ENCODE results near the gene GABARAPL1. TPM values are rescaled to one million over a fixed set of nuclear protein-coding genes. Genes with fewer than 3 reads are reported as not detected.
A peak's percentile ranks its signal among the peaks of the same experiment; 100 is the strongest.

Gene GABARAPL1
- polyA plus RNA-seq, 2 of the 4 experiments (the other 2 are of a cell fraction) = 35.9 to 46.2 TPM

GRCh38 chr12:10170216-10170615 lies 42.5 kb upstream of the GABARAPL1 start:
- no peak for TF ChIP-seq POLR2A (IDR thresholded peaks at IDR 0.05; ENCODE audit: low read length)
- TF ChIP-seq CEBPB (IDR thresholded peaks at IDR 0.05) = peak in 1 of 2 experiments; percentile 41; a peak in 1 of 4 replicates
- ATAC-seq (peak in 1 of 2 experiments; percentile 73; a peak in 3 of 6 replicates), FAIRE-seq (no peak), DNase-seq (ENCODE audit: low read depth in 1 of 2, low spot score in 1 of 2) (peak in 1 of 2 experiments; percentile 41)
- POLR2A ChIA-PET = no interaction called here
- CTCF ChIA-PET = interaction anchor here (0.7 to 1.3 kb wide), 3 partner anchors 10 to 17 kb away, joined by 3 to 6 read pairs (median 3); no protein-coding TSS in a partner anchor
- Histone ChIP-seq H3K4me2 (peak overlapping the region; percentile 55), H3K4me3 (no peak overlapping the region), H3K4me1 (peaks cover 27% of the 10 kb centered on the region; the same call in 2 of the 3 replicates), H3K9me3 (no peaks in the 10 kb centered on the region), H3K27ac (no peak overlapping the region)
- WGBS (ENCODE audit: missing lambda C conversion rate) = 57% methylated on average over 5 of the region's 5 CpGs

DNA sequence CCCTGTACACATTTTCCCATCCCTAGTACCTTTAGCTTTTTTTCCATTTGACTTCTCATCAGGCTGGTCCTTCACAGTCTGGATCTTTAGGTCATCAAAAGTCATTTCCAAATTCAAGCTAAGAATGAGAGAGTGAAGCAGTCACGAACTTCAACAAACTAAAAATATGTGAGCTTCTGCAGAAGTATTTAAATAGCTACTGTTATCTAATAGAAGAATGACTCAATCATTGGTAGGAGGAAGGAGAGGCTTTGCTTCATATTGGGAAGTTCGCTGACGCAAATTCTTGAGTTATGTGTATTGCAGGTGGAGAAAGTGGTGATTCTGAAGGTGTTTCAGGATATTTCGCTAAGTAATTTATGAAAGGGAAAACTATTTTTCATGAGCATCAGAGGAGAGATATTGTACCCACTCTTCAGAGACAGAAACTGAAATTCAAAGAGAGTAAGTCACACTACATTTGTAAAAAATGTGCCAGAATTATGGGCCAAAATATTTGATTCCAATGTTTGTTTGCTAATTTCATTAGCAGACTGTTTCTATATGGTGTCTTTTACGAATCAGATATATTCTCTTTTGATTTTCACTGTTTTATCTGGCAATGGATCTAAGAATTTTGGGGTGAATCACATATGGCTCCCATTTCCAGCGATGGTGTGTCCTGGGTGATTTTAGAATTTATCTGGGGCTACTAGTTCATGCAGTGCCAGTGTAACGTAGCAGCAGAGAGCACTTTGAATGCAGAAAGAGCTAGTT lies 40.5 kb upstream of the GABARAPL1 start, which contains the start of gene OLR1:
OLR1 (minus strand) TSS at position 160 of the 756 bp plus-strand sequence; CDS start at position 105, 55 bp downstream.
- H3K9me3 ChIP-seq = no peaks in the 10 kb centered on the region
- POLR2A ChIA-PET = interaction anchor here (1.5 kb wide), 1 partner anchor 19 kb away, joined by 5 read pairs; no protein-coding TSS in a partner anchor
- 33% methylated on average over 7 of the region's 7 CpGs for WGBS (ENCODE audit: missing lambda C conversion rate)
- CTCF ChIA-PET = interaction anchor here (0.6 to 2.1 kb wide), 4 partner anchors 10 to 484 kb away, joined by 3 to 10 read pairs (median 4); no protein-coding TSS in a partner anchor
- H3K4me3 ChIP-seq = no peak within 1 kb of the TSS
- TF ChIP-seq ZC3H11A (IDR thresholded peaks at IDR 0.05) = no peak
- TF ChIP-seq SMC3 (IDR thresholded peaks at IDR 0.05) = no peak
- no peak for TF ChIP-seq JUNB (IDR thresholded peaks at IDR 0.05)
- no peak for TF ChIP-seq POLR2AphosphoS2 (conservative IDR thresholded peaks at IDR 0.05; ENCODE audit: low read length)
- no peak for TF ChIP-seq TP53 (CRISPR knock-in tag; IDR thresholded peaks at IDR 0.05)
- no peak for TF ChIP-seq RAD21 (conservative IDR thresholded peaks at IDR 0.05 in 1 of 2, IDR thresholded peaks at IDR 0.05 in 1 of 2)
- TF ChIP-seq RFX5 (IDR thresholded peaks at IDR 0.05) = no peak
- no peak for TF ChIP-seq ZFP36 (IDR thresholded peaks at IDR 0.05; ENCODE audit: borderline replicate concordance, partially characterized antibody)
- no peak for TF ChIP-seq BHLHE40 (IDR thresholded peaks at IDR 0.05; ENCODE audit: low read depth, low read length)
- TF ChIP-seq HDAC2 (IDR thresholded peaks at IDR 0.05) = no peak
- no peak for TF ChIP-seq EHF (CRISPR knock-in tag; IDR thresholded peaks at IDR 0.05)
- TF ChIP-seq CBX2 (IDR thresholded peaks at IDR 0.05; ENCODE audit: borderline replicate concordance, low read depth) = no peak
- no peak for TF ChIP-seq HOXA7 (CRISPR knock-in tag; IDR thresholded peaks at IDR 0.05)
- no peak for TF ChIP-seq EHMT2 (IDR thresholded peaks at IDR 0.05; ENCODE audit: low read depth)
- TF ChIP-seq RARB (CRISPR knock-in tag; IDR thresholded peaks at IDR 0.05) = no peak
- TF ChIP-seq, protein P1, sequence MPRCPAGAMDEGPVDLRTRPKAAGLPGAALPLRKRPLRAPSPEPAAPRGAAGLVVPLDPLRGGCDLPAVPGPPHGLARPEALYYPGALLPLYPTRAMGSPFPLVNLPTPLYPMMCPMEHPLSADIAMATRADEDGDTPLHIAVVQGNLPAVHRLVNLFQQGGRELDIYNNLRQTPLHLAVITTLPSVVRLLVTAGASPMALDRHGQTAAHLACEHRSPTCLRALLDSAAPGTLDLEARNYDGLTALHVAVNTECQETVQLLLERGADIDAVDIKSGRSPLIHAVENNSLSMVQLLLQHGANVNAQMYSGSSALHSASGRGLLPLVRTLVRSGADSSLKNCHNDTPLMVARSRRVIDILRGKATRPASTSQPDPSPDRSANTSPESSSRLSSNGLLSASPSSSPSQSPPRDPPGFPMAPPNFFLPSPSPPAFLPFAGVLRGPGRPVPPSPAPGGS (IDR thresholded peaks at IDR 0.05) = no peak
- no peak for TF ChIP-seq MYC (IDR thresholded peaks at IDR 0.05; ENCODE audit: borderline replicate concordance, low read length)
- no peak for TF ChIP-seq ESRRA (IDR thresholded peaks at IDR 0.05; ENCODE audit: borderline replicate concordance, low read length)
- peak; percentile 63 for FAIRE-seq
- no peak for DNase-seq (ENCODE audit: low read depth in 1 of 2, low spot score in 1 of 2)
- peak within 1 kb of the TSS; percentile 8; the same call in 1 of the 3 replicates for H3K4me2 ChIP-seq
- no peak for ATAC-seq
- no peak within 1 kb of the TSS for H3K27ac ChIP-seq
- H3K4me1 ChIP-seq = peaks cover 27% of the 10 kb centered on the region; the same call in 2 of the 3 replicates

GRCh38 chr12:10174986-10175614 lies 37.6 kb upstream of the GABARAPL1 start:
- Histone ChIP-seq H3K4me2 (no peak overlapping the region), H3K4me3 (no peak overlapping the region), H3K4me1 (peaks cover 20% of the 10 kb centered on the region; the same call in 2 of the 3 replicates), H3K27ac (no peak overlapping the region), H3K9me3 (no peaks in the 10 kb centered on the region)
- FAIRE-seq = no peak
- POLR2A ChIA-PET = no interaction called here
- CTCF ChIA-PET = interaction anchor here (1.3 kb wide), 1 partner anchor 15 kb away, joined by 3 read pairs; no protein-coding TSS in a partner anchor
- DNase-seq (ENCODE audit: low read depth in 1 of 2, low spot score in 1 of 2) = no peak
- ATAC-seq = no peak
- WGBS (ENCODE audit: missing lambda C conversion rate) = 34% methylated on average over 2 of the region's 2 CpGs
- TF ChIP-seq HDAC2 (IDR thresholded peaks at IDR 0.05) = no peak
- no peak for TF ChIP-seq HEYL (CRISPR knock-in tag; IDR thresholded peaks at IDR 0.05)
- TF ChIP-seq NPAS2 (CRISPR knock-in tag; IDR thresholded peaks at IDR 0.05; ENCODE audit: borderline replicate concordance) = no peak
- TF ChIP-seq RCOR1 (IDR thresholded peaks at IDR 0.05; ENCODE audit: low read depth, low read length) = no peak
- TF ChIP-seq, protein P2, sequence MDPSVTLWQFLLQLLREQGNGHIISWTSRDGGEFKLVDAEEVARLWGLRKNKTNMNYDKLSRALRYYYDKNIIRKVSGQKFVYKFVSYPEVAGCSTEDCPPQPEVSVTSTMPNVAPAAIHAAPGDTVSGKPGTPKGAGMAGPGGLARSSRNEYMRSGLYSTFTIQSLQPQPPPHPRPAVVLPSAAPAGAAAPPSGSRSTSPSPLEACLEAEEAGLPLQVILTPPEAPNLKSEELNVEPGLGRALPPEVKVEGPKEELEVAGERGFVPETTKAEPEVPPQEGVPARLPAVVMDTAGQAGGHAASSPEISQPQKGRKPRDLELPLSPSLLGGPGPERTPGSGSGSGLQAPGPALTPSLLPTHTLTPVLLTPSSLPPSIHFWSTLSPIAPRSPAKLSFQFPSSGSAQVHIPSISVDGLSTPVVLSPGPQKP (IDR thresholded peaks at IDR 0.05; ENCODE audit: low read depth, low read length) = no peak
- no peak for TF ChIP-seq FOSB (CRISPR knock-in tag; IDR thresholded peaks at IDR 0.05)
- no peak for TF ChIP-seq PHF8 (IDR thresholded peaks at IDR 0.05; ENCODE audit: borderline replicate concordance, low read depth)
- no peak for TF ChIP-seq MYC (IDR thresholded peaks at IDR 0.05; ENCODE audit: borderline replicate concordance, low read length)
- no peak for TF ChIP-seq MAZ (IDR thresholded peaks at IDR 0.05; ENCODE audit: borderline replicate concordance, low read depth, low read length)
- TF ChIP-seq RARB (CRISPR knock-in tag; IDR thresholded peaks at IDR 0.05) = no peak
- TF ChIP-seq FOSL2 (IDR thresholded peaks at IDR 0.05) = no peak
- no peak for TF ChIP-seq FOSL2 (CRISPR knock-in tag; IDR thresholded peaks at IDR 0.05)
- TF ChIP-seq MAX (IDR thresholded peaks at IDR 0.05) = no peak
- TF ChIP-seq, protein P3, sequence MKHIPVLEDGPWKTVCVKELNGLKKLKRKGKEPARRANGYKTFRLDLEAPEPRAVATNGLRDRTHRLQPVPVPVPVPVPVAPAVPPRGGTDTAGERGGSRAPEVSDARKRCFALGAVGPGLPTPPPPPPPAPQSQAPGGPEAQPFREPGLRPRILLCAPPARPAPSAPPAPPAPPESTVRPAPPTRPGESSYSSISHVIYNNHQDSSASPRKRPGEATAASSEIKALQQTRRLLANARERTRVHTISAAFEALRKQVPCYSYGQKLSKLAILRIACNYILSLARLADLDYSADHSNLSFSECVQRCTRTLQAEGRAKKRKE (CRISPR knock-in tag; IDR thresholded peaks at IDR 0.05; ENCODE audit: low read depth) = no peak
